ENCODE data around the gene ZBTB20.

The ZBTB20 gene

GRCh38 chr3:114659109-114660061 lies 487.7 kb downstream of the ZBTB20 start:
- FAIRE-seq: no peak
- DNase-seq (ENCODE audit: insufficient read length, low spot score): no peak

GRCh38 chr3:114651555-114651954 lies 495.5 kb downstream of the ZBTB20 start:
- FAIRE-seq: no peak
- DNase-seq (ENCODE audit: insufficient read length, low spot score): no peak

- FAIRE-seq: no peak
- DNase-seq (ENCODE audit: insufficient read length, low spot score): no peak
Measured at GRCh38 chr3:114650808-114651207, 496.3 kb downstream of the ZBTB20 start.

- no peak for DNase-seq (ENCODE audit: insufficient read length, low spot score)
- FAIRE-seq: no peak
Measured at GRCh38 chr3:114649331-114649730, 497.8 kb downstream of the ZBTB20 start.

GRCh38 chr3:114646526-114646925 lies 500.6 kb downstream of the ZBTB20 start:
- no peak for FAIRE-seq
- DNase-seq (ENCODE audit: insufficient read length, low spot score): no peak

- FAIRE-seq: no peak
Measured at GRCh38 chr3:114645392-114645791, 501.7 kb downstream of the ZBTB20 start.

GRCh38 chr3:114644367-114644766 lies 502.7 kb downstream of the ZBTB20 start:
- no peak for FAIRE-seq
- no peak for DNase-seq (ENCODE audit: insufficient read length, low spot score)

More at GRCh38 chr3:114645392-114645791, 501.7 kb downstream of the ZBTB20 start:
- no peak for DNase-seq (ENCODE audit: insufficient read length, low spot score)

GRCh38 chr3:114642951-114643741 lies 503.9 kb downstream of the ZBTB20 start:
- FAIRE-seq (no peak), DNase-seq (ENCODE audit: insufficient read length, low spot score) (no peak)

- FAIRE-seq (peak; percentile 21), DNase-seq (ENCODE audit: insufficient read length, low spot score) (no peak)
Measured at GRCh38 chr3:114640126-114640525, 507.0 kb downstream of the ZBTB20 start.

GRCh38 chr3:114639171-114639570 lies 507.9 kb downstream of the ZBTB20 start:
- DNase-seq (ENCODE audit: insufficient read length, low spot score) (no peak), FAIRE-seq (no peak)

- FAIRE-seq (no peak), DNase-seq (ENCODE audit: insufficient read length, low spot score) (no peak)
Measured at GRCh38 chr3:114635878-114636277, 511.2 kb downstream of the ZBTB20 start.

GRCh38 chr3:114634635-114635034 lies 512.5 kb downstream of the ZBTB20 start:
- FAIRE-seq (no peak), DNase-seq (ENCODE audit: insufficient read length, low spot score) (no peak)

GRCh38 chr3:114632757-114633424 lies 514.2 kb downstream of the ZBTB20 start:
- FAIRE-seq (no peak), DNase-seq (ENCODE audit: insufficient read length, low spot score) (no peak)

GRCh38 chr3:114627770-114628169 lies 519.3 kb downstream of the ZBTB20 start:
- FAIRE-seq (no peak), DNase-seq (ENCODE audit: insufficient read length, low spot score) (no peak)

GRCh38 chr3:114626751-114627150 lies 520.3 kb downstream of the ZBTB20 start:
- no peak for FAIRE-seq

GRCh38 chr3:114624571-114625181 lies 522.4 kb downstream of the ZBTB20 start:
- FAIRE-seq (no peak), DNase-seq (ENCODE audit: insufficient read length, low spot score) (no peak)

More at GRCh38 chr3:114626751-114627150, 520.3 kb downstream of the ZBTB20 start:
- no peak for DNase-seq (ENCODE audit: insufficient read length, low spot score)

- no peak for FAIRE-seq
- no peak for DNase-seq (ENCODE audit: insufficient read length, low spot score)
Measured at GRCh38 chr3:114624047-114624445, 523.0 kb downstream of the ZBTB20 start.

GRCh38 chr3:114623420-114624046 lies 523.6 kb downstream of the ZBTB20 start:
- no peak for FAIRE-seq
- DNase-seq (ENCODE audit: insufficient read length, low spot score): no peak

GRCh38 chr3:114622001-114622400 lies 525.1 kb downstream of the ZBTB20 start:
- FAIRE-seq: no peak
- DNase-seq (ENCODE audit: insufficient read length, low spot score): no peak

GRCh38 chr3:114619771-114620170 lies 527.3 kb downstream of the ZBTB20 start:
- FAIRE-seq: no peak
- no peak for DNase-seq (ENCODE audit: insufficient read length, low spot score)
